Prostate gland (tissue), 2 donors: ENCODE data around the gene FTH1. TPM values are rescaled to one million over a fixed set of nuclear protein-coding genes. Genes with fewer than 3 reads are reported as not detected.
"Not testable (repeated sequence)": the region's sequence is repeated elsewhere in the genome, so short reads cannot be mapped to it uniquely, and the experiment has no call there.

Experiments
- DNase-seq: peaks from one replicate; pipeline ENCODE4 v3.0.0-alpha.2; 2019; ENCODE audit warnings: low spot score
- H3K27ac ChIP-seq, 2 donors: fragments of 200-600 bp; sonication (generic); 2 replicates each; pipeline ENCODE4 v1.5.1; 2017 to 2019
- H3K27me3 ChIP-seq: fragments of 200-600 bp; sonication (generic); replicated peaks from 2 replicates; pipeline ENCODE4 v1.5.1; 2019; ENCODE audit not compliant: insufficient read depth
- H3K36me3 ChIP-seq, 2 donors: fragments of 200-600 bp; sonication (generic); 1 replicate in 1 of 2; 2 replicates in 1 of 2; pipeline versions ENCODE4 v1.5.1 to v1.8.1; 2017 to 2019
- H3K4me1 ChIP-seq: fragments of 200-600 bp; sonication (generic); replicated peaks from 2 replicates; pipeline ENCODE4 v1.5.1; 2019
- H3K4me3 ChIP-seq, 2 donors: fragments of 200-600 bp; sonication (generic); 2 replicates each; pipeline ENCODE4 v1.5.1; 2017 to 2019
- H3K9me3 ChIP-seq: fragments of 200-600 bp; sonication (generic); 2 replicates; pipeline ENCODE4 v1.5.1; 2017
- CTCF ChIP-seq, 4 experiments: fragments of 200-600 bp in 2 of 4; fragments of 450-650 bp in 2 of 4; sonication (generic) in 2 of 4; IDR thresholded peaks; 1 replicate in 3 of 4; 2 replicates in 1 of 4; pipeline ENCODE4 v1.5.1; 2016 to 2019; ENCODE audit warnings: antibody characterized with exemption in 4 of 4, mild to moderate bottlenecking in 2 of 4, moderate library complexity in 2 of 4
- POLR2A ChIP-seq: fragments of 450-650 bp; IDR thresholded peaks from one replicate; pipeline ENCODE4 v1.6.1; 2016; ENCODE audit warnings: antibody characterized with exemption, mild to moderate bottlenecking
- POLR2AphosphoS5 ChIP-seq: sonication (generic); formaldehyde crosslinking; IDR thresholded peaks from one replicate; pipeline ENCODE4 v1.6.1; 2017; ENCODE audit warnings: antibody characterized with exemption
- WGBS: methylation state at CpG from one replicate; pipeline ENCODE4 v1.1.5; 2018; 5-methylcytosine and 5-hydroxymethylcytosine counted together
- intact Hi-C: fragments of 100-400 bp; cut with DNase I; formaldehyde crosslinking; loops from one replicate; pipeline ENCODE4 v1.14.2; 2022
- total RNA-seq, 2 donors: library from RNA; depleted of rRNA; stranded (reverse); fragments of >200 nt; gene quantifications; one replicate each; pipeline ENCODE4 v1.1.0, GENCODE V29; 2016

Gene FTH1
- total RNA-seq, 2 donors from 2014 or later: 1,344 to 1,560 TPM

- no peak overlapping the region for H3K4me3 ChIP-seq
- no peaks in the 10 kb centered on the region for H3K36me3 ChIP-seq
- H3K4me1 ChIP-seq: no peaks in the 10 kb centered on the region
- 63% methylated on average over 3 of the region's 3 CpGs for WGBS
- H3K27ac ChIP-seq: no peak overlapping the region
- no peak for DNase-seq
- intact Hi-C loops: no loop called here
- no peaks in the 10 kb centered on the region for H3K27me3 ChIP-seq
- TF ChIP-seq POLR2AphosphoS5: no peak
- TF ChIP-seq CTCF (IDR thresholded peaks at IDR 0.05): no peak
- no peak for TF ChIP-seq POLR2A
- H3K9me3 ChIP-seq: no peaks in the 10 kb centered on the region
Observed at GRCh38 chr11:62012451-62012831, 45.0 kb upstream of the FTH1 start.

DNA sequence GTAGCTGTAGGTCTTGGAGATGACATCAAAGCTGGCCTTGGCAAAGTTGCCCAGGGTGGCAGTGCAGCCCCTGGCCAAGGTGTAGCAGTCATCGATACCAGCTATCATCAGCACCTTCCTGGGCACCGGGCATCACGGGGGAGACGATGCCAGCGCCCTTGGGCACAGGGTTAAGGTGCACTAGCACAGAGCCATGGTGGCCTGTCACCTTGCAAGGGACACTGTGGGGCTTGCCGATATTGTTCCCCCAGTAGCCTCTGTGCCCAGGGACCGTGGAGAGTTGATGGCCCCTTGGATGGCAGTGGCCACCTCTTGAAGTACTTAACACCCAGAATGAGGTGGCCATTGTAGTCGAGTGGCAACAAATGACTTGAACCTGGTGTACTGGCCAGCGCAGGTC is 44.4 kb upstream of the FTH1 start:
- Histone ChIP-seq H3K27me3 (no peaks in the 10 kb centered on the region), H3K4me3 (no peak overlapping the region), H3K9me3 (no peaks in the 10 kb centered on the region), H3K36me3 (no peaks in the 10 kb centered on the region), H3K27ac (no peak overlapping the region), H3K4me1 (no peaks in the 10 kb centered on the region)
- intact Hi-C loops: no loop called here
- WGBS: 97% methylated on average over 9 of the region's 9 CpGs
- DNase-seq: no peak
- TF ChIP-seq CTCF (IDR thresholded peaks at IDR 0.05): no peak
- TF ChIP-seq POLR2AphosphoS5: no peak
- no peak for TF ChIP-seq POLR2A

- no peaks in the 10 kb centered on the region for H3K27me3 ChIP-seq
- no peak overlapping the region for H3K27ac ChIP-seq
- H3K9me3 ChIP-seq: no peaks in the 10 kb centered on the region
- H3K4me3 ChIP-seq: no peak overlapping the region
- no peak for DNase-seq
- WGBS: 93% methylated on average over 4 of the region's 4 CpGs
- H3K36me3 ChIP-seq: no peaks in the 10 kb centered on the region
- intact Hi-C loops: no loop called here
- TF ChIP-seq POLR2AphosphoS5 (no peak), POLR2A (no peak), CTCF (IDR thresholded peaks at IDR 0.05) (no peak)
- no peaks in the 10 kb centered on the region for H3K4me1 ChIP-seq
Observed at GRCh38 chr11:62010935-62011528, 43.6 kb upstream of the FTH1 start.

- TF ChIP-seq POLR2AphosphoS5: no peak
- no peak for TF ChIP-seq CTCF (IDR thresholded peaks at IDR 0.05)
- TF ChIP-seq POLR2A: no peak
- Histone ChIP-seq H3K36me3 (no peaks in the 10 kb centered on the region), H3K4me3 (no peak overlapping the region), H3K27me3 (no peaks in the 10 kb centered on the region), H3K4me1 (no peaks in the 10 kb centered on the region), H3K9me3 (no peaks in the 10 kb centered on the region), H3K27ac (no peak overlapping the region)
- WGBS: 97% methylated on average over 1 of the region's 1 CpG
- no peak for DNase-seq
- intact Hi-C loops: no loop called here
Observed at GRCh38 chr11:62008193-62008592, 40.8 kb upstream of the FTH1 start.

DNA sequence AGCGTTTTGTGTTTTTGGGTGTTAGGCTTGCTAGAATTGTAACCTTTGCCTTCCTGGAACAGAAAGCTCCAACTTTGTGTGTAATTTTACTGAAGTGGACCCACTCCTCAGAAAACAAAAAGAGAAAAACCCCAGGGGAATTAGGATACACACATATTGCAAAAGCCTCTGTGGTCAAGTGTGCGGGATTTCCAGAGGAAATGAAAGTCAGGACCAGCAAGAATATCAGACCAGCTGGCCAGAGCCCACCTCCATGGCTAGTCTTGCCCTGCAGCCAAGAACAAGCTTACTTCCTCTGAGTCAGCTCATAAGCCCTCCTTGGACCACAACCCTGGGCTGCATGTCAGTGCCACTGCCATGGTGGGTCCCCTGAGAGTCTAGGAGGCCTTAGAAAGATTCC is 37.0 kb upstream of the FTH1 start:
- Histone ChIP-seq H3K27ac (no peak overlapping the region), H3K9me3 (no peaks in the 10 kb centered on the region), H3K4me1 (no peaks in the 10 kb centered on the region), H3K36me3 (no peaks in the 10 kb centered on the region), H3K27me3 (no peaks in the 10 kb centered on the region), H3K4me3 (no peak overlapping the region)
- intact Hi-C loops: no loop called here
- WGBS: 81% methylated on average over 2 of the region's 2 CpGs
- TF ChIP-seq CTCF (IDR thresholded peaks at IDR 0.05): no peak
- no peak for TF ChIP-seq POLR2A
- no peak for TF ChIP-seq POLR2AphosphoS5
- no peak for DNase-seq

DNA sequence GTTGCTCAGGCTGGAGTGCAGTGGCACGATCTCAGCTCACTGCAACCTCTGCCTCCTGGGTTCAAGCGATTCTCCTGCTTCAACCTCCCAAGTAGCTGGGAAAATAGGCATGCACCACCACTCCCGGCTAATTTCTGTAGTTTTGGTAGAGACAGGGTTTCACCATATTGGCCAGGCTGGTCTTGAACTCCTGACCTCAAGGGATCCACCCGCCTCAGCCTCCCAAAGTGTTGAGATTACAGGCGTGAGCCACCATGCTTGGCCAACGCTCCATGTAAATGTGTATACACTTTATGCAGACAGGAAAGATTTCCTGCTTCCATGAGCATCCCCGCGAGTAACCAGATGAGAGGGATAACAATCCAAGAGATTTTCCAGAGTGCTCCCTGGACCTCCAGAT is 34.8 kb upstream of the FTH1 start:
- H3K4me1 ChIP-seq, intact Hi-C loops, H3K27me3 ChIP-seq, H3K36me3 ChIP-seq, DNase-seq, H3K9me3 ChIP-seq, H3K4me3 ChIP-seq, H3K27ac ChIP-seq: not testable (repeated sequence)
- 93% methylated on average over 8 of the region's 8 CpGs for WGBS
